ENCODE measurements around the gene CASS4.

CASS4 gene

DNA sequence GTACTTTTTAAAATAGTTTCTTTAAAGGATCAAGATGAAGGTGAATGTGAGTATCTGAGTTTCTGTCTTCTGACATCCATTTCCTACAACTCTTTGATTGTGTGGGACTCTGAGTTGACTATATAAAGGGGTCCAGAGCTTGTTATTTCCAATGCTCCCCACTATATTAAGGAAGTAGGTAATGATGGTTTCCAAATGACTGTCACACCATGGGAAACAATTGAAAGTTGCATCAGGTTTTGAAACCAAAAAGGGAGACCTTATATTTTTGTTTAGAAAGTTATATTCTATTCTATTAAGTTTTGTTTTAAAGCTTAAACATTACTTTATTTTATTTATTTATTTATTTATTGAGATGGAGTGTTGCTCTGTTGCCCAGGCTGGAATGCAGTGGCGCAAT, 11.2 kb downstream of the CASS4 start:
- Histone ChIP-seq H3K4me3 (ENCODE audit: low read length in 2 of 2) (no peak overlapping the region), H4K8ac (ENCODE audit: low read depth, low read length) (no peak overlapping the region), H2BK120ac (ENCODE audit: low read depth, low read length) (no peak overlapping the region), H3K9ac (ENCODE audit: low read depth, low read length, poor library complexity) (no peak overlapping the region), H3K14ac (ENCODE audit: low read length) (no peak overlapping the region), H3K23ac (ENCODE audit: low read depth, low read length, poor library complexity) (no peak overlapping the region), H4K91ac (ENCODE audit: low read depth, low read length, poor library complexity) (no peak overlapping the region), H3K18ac (ENCODE audit: low read length) (no peak overlapping the region), H3K4me1 (ENCODE audit: control insufficient read depth in 2 of 2, insufficient read depth in 1 of 2, low read depth in 1 of 2, low read length in 2 of 2) (peaks cover 0 to 11% of the 10 kb centered on the region in 2 donors), H3K79me1 (ENCODE audit: low read depth, low read length) (no peaks in the 10 kb centered on the region), H3K27ac (replicated peaks; ENCODE audit: low read length) (no peak overlapping the region), H3K4me2 (ENCODE audit: insufficient read depth, low read length, poor library complexity, severe bottlenecking) (no peak overlapping the region), H2BK15ac (ENCODE audit: low read length) (no peak overlapping the region), H3K4ac (ENCODE audit: low read length) (no peak overlapping the region), H2AFZ (ENCODE audit: low read length) (peak overlapping the region; percentile 82), H2BK12ac (ENCODE audit: low read length) (no peak overlapping the region), H2AK5ac (ENCODE audit: low read depth, low read length) (no peak overlapping the region), H3K27me3 (ENCODE audit: control insufficient read depth in 3 of 3, insufficient read depth in 3 of 3, low read depth in 1 of 3, low read length in 3 of 3) (no peaks in the 10 kb centered on the region), H3K36me3 (replicated peaks in 1 of 2; ENCODE audit: control insufficient read depth in 2 of 2, insufficient read depth in 2 of 2, low read length in 2 of 2) (no peaks in the 10 kb centered on the region), H3K9me3 (replicated peaks in 1 of 2; ENCODE audit: control insufficient read depth in 2 of 2, insufficient read depth in 1 of 2, low read depth in 1 of 2, low read length in 2 of 2) (no peaks in the 10 kb centered on the region), H2BK5ac (ENCODE audit: low read length) (no peak overlapping the region)
- no CpG with 5 or more reads among the region's 1 CpG for WGBS, 2 donors (ENCODE audit: extremely low coverage in 2 of 2, insufficient read length in 2 of 2, insufficient replicate concordance in 1 of 2)
- no peak for DNase-seq (ENCODE audit: low spot score)

DNA sequence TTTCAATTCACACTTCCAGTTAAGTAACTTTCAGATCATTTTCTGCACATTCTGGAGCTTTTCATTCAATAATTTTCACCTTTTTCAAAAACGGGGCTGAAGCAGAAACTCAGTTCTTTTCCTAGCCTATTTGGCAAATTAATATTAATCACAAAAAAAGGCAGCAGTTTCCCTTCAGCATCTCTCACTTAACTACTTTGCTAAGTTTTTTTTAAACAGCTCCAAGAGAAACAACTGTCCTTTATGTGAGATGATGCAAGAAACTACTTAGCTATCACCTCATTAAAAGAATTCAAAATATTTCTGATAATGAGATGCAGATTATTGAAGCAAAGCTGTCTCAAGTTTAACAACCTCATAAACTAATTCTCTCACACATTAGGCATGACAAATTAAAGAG, 11.8 kb downstream of the CASS4 start:
- H2BK15ac ChIP-seq (ENCODE audit: low read length): no peak overlapping the region
- H3K79me1 ChIP-seq (ENCODE audit: low read depth, low read length): no peaks in the 10 kb centered on the region
- no peak overlapping the region for H3K18ac ChIP-seq (ENCODE audit: low read length)
- H2BK12ac ChIP-seq (ENCODE audit: low read length): no peak overlapping the region
- H3K9me3 ChIP-seq (replicated peaks in 1 of 2; ENCODE audit: control insufficient read depth in 2 of 2, insufficient read depth in 1 of 2, low read depth in 1 of 2, low read length in 2 of 2): no peaks in the 10 kb centered on the region
- H3K27ac ChIP-seq (replicated peaks; ENCODE audit: low read length): no peak overlapping the region
- WGBS, 2 donors (ENCODE audit: extremely low coverage in 2 of 2, insufficient read length in 2 of 2, insufficient replicate concordance in 1 of 2): no CpG with 5 or more reads among the region's 1 CpG
- no peaks in the 10 kb centered on the region for H3K27me3 ChIP-seq (ENCODE audit: control insufficient read depth in 3 of 3, insufficient read depth in 3 of 3, low read depth in 1 of 3, low read length in 3 of 3)
- peaks cover 0 to 11% of the 10 kb centered on the region in 2 donors for H3K4me1 ChIP-seq (ENCODE audit: control insufficient read depth in 2 of 2, insufficient read depth in 1 of 2, low read depth in 1 of 2, low read length in 2 of 2)
- no peak overlapping the region for H3K23ac ChIP-seq (ENCODE audit: low read depth, low read length, poor library complexity)
- no peak overlapping the region for H2AK5ac ChIP-seq (ENCODE audit: low read depth, low read length)
- no peak overlapping the region for H2BK5ac ChIP-seq (ENCODE audit: low read length)
- H3K9ac ChIP-seq (ENCODE audit: low read depth, low read length, poor library complexity): no peak overlapping the region
- H4K91ac ChIP-seq (ENCODE audit: low read depth, low read length, poor library complexity): no peak overlapping the region
- H3K4me2 ChIP-seq (ENCODE audit: insufficient read depth, low read length, poor library complexity, severe bottlenecking): no peak overlapping the region
- no peaks in the 10 kb centered on the region for H3K36me3 ChIP-seq (replicated peaks in 1 of 2; ENCODE audit: control insufficient read depth in 2 of 2, insufficient read depth in 2 of 2, low read length in 2 of 2)
- H4K8ac ChIP-seq (ENCODE audit: low read depth, low read length): no peak overlapping the region
- no peak overlapping the region for H3K4me3 ChIP-seq (ENCODE audit: low read length in 2 of 2)
- no peak overlapping the region for H2AFZ ChIP-seq (ENCODE audit: low read length)
- H2BK120ac ChIP-seq (ENCODE audit: low read depth, low read length): no peak overlapping the region
- no peak for DNase-seq (ENCODE audit: low spot score)
- H3K4ac ChIP-seq (ENCODE audit: low read length): no peak overlapping the region
- no peak overlapping the region for H3K14ac ChIP-seq (ENCODE audit: low read length)

DNA sequence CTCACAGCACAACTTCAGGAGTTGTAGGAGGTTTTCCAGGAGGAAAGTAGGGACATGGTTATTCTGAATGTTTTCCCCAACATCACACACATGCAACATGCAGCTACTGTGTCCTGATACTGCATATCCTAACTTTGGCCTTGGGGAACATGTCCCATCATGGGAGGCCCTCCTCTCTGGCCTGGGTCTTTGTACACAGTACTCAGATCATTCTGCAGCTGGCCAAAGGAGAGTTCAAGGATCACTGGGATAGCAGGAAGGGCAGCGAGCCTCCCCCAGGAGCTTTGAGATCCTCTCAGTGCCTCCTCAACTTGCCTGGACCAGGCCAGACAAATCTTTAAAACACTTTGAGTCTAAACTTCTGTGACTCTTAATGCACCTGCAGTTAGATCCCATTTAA, 12.9 kb downstream of the CASS4 start:
- no peak for DNase-seq (ENCODE audit: low spot score)
- Histone ChIP-seq H3K27ac (replicated peaks; ENCODE audit: low read length) (no peak overlapping the region), H3K4ac (ENCODE audit: low read length) (no peak overlapping the region), H3K27me3 (ENCODE audit: control insufficient read depth in 3 of 3, insufficient read depth in 3 of 3, low read depth in 1 of 3, low read length in 3 of 3) (no peaks in the 10 kb centered on the region), H3K9me3 (replicated peaks in 1 of 2; ENCODE audit: control insufficient read depth in 2 of 2, insufficient read depth in 1 of 2, low read depth in 1 of 2, low read length in 2 of 2) (no peaks in the 10 kb centered on the region), H3K79me1 (ENCODE audit: low read depth, low read length) (no peaks in the 10 kb centered on the region), H2AK5ac (ENCODE audit: low read depth, low read length) (no peak overlapping the region), H3K4me1 (ENCODE audit: control insufficient read depth in 2 of 2, insufficient read depth in 1 of 2, low read depth in 1 of 2, low read length in 2 of 2) (peaks cover 0 to 11% of the 10 kb centered on the region in 2 donors), H2BK15ac (ENCODE audit: low read length) (no peak overlapping the region), H3K23ac (ENCODE audit: low read depth, low read length, poor library complexity) (no peak overlapping the region), H4K91ac (ENCODE audit: low read depth, low read length, poor library complexity) (no peak overlapping the region), H3K14ac (ENCODE audit: low read length) (no peak overlapping the region), H3K4me3 (ENCODE audit: low read length in 2 of 2) (no peak overlapping the region), H2BK5ac (ENCODE audit: low read length) (no peak overlapping the region), H3K18ac (ENCODE audit: low read length) (no peak overlapping the region), H4K8ac (ENCODE audit: low read depth, low read length) (no peak overlapping the region), H3K4me2 (ENCODE audit: insufficient read depth, low read length, poor library complexity, severe bottlenecking) (no peak overlapping the region), H3K36me3 (replicated peaks in 1 of 2; ENCODE audit: control insufficient read depth in 2 of 2, insufficient read depth in 2 of 2, low read length in 2 of 2) (no peaks in the 10 kb centered on the region), H2AFZ (ENCODE audit: low read length) (no peak overlapping the region), H3K9ac (ENCODE audit: low read depth, low read length, poor library complexity) (no peak overlapping the region), H2BK120ac (ENCODE audit: low read depth, low read length) (no peak overlapping the region), H2BK12ac (ENCODE audit: low read length) (no peak overlapping the region)
- no CpG with 5 or more reads among the region's 1 CpG for WGBS, 2 donors (ENCODE audit: extremely low coverage in 2 of 2, insufficient read length in 2 of 2, insufficient replicate concordance in 1 of 2)

DNA sequence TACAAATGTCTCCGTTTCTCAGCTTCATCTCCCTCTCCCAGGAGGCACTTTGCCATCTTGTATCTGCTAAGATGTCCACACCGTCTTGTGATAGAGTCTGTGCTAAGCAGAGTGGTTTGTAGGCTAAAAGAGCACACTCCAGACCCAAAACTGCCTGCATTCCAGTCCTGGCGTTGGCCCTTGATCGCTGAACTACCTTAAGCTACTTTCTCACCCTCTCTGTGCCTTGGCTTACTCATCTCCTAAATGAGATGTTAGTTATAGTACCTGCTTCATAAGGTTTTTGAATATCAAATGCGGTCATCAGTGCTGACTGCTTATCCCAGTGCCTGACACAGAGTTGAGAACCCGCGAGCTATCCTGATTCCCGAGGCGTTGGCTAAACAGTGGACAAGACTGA, 14.0 kb downstream of the CASS4 start:
- Histone ChIP-seq H3K4me2 (ENCODE audit: insufficient read depth, low read length, poor library complexity, severe bottlenecking) (no peak overlapping the region), H3K27me3 (ENCODE audit: control insufficient read depth in 3 of 3, insufficient read depth in 3 of 3, low read depth in 1 of 3, low read length in 3 of 3) (no peaks in the 10 kb centered on the region), H3K9ac (ENCODE audit: low read depth, low read length, poor library complexity) (no peak overlapping the region), H3K4ac (ENCODE audit: low read length) (no peak overlapping the region), H3K23ac (ENCODE audit: low read depth, low read length, poor library complexity) (no peak overlapping the region), H3K27ac (replicated peaks; ENCODE audit: low read length) (no peak overlapping the region), H3K4me3 (ENCODE audit: low read length in 2 of 2) (no peak overlapping the region), H2AK5ac (ENCODE audit: low read depth, low read length) (no peak overlapping the region), H2BK15ac (ENCODE audit: low read length) (no peak overlapping the region), H3K79me1 (ENCODE audit: low read depth, low read length) (no peaks in the 10 kb centered on the region), H3K14ac (ENCODE audit: low read length) (no peak overlapping the region), H3K9me3 (replicated peaks in 1 of 2; ENCODE audit: control insufficient read depth in 2 of 2, insufficient read depth in 1 of 2, low read depth in 1 of 2, low read length in 2 of 2) (no peaks in the 10 kb centered on the region), H2BK120ac (ENCODE audit: low read depth, low read length) (no peak overlapping the region), H2BK5ac (ENCODE audit: low read length) (no peak overlapping the region), H4K8ac (ENCODE audit: low read depth, low read length) (no peak overlapping the region), H4K91ac (ENCODE audit: low read depth, low read length, poor library complexity) (no peak overlapping the region), H2AFZ (ENCODE audit: low read length) (no peak overlapping the region), H3K18ac (ENCODE audit: low read length) (no peak overlapping the region), H2BK12ac (ENCODE audit: low read length) (no peak overlapping the region), H3K4me1 (ENCODE audit: control insufficient read depth in 2 of 2, insufficient read depth in 1 of 2, low read depth in 1 of 2, low read length in 2 of 2) (peaks cover 0 to 11% of the 10 kb centered on the region in 2 donors), H3K36me3 (replicated peaks in 1 of 2; ENCODE audit: control insufficient read depth in 2 of 2, insufficient read depth in 2 of 2, low read length in 2 of 2) (no peaks in the 10 kb centered on the region)
- DNase-seq (ENCODE audit: low spot score): no peak
- no CpG with 5 or more reads among the region's 9 CpGs for WGBS, 2 donors (ENCODE audit: extremely low coverage in 2 of 2, insufficient read length in 2 of 2, insufficient replicate concordance in 1 of 2)
